HG02571 (cell line): ENCODE measurements around the gene MSANTD1.
A peak's percentile ranks its signal among the peaks of the same experiment; 100 is the strongest.

Experiments
- ATAC-seq: cut with Tn5 transposase; IDR thresholded peaks from one replicate; pipeline ENCODE4 v1.9.1; 2021; ENCODE audit warnings: mild to moderate bottlenecking, moderate library complexity; ENCODE audit not compliant: unreplicated experiment

Gene MSANTD1

DNA sequence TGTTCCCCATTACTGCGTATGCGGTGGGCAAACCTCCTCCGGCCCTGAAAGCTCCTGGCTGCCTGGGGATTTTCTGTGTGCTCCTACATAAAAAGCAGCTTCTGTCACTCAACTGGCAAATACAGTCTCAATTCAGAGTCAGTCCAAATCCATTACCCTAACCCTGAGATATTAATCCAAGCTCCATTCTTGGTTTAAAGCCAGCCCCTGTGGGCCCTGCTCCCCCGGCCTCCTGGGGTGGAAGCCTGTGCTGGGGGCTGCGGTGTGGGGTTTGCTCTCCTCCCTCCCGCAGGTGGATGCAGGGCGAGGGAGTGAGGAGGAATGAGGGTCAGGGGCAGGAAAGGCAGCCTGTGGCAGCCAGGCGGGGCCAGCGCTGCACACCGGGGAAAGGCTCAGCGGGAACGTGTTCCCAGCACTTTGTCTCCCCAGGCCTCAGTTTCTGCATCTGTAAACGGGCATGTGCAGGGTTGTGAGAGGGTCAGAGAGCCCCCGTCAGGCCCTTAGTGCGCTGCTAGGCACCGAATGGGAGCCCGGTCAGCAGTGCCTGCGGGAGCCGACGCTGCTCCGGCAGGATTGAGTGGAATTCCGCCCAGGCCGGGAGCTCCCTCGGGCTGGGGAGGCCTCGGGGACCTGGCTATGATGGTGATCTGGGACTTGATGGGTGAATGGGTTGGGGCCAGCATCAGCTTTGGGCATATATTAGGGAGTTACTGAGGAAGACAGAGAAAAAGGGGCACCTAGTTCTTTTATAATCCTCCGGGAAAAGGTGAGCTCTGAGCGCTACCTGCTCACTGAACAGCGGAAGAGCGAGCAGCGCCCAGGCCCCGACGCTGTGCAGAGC is 37.6 kb downstream of the MSANTD1 start:
- no peak for ATAC-seq

- ATAC-seq: no peak
These were observed 38.5 kb downstream of the MSANTD1 start for GRCh38 chr4:3287271-3287971.

DNA sequence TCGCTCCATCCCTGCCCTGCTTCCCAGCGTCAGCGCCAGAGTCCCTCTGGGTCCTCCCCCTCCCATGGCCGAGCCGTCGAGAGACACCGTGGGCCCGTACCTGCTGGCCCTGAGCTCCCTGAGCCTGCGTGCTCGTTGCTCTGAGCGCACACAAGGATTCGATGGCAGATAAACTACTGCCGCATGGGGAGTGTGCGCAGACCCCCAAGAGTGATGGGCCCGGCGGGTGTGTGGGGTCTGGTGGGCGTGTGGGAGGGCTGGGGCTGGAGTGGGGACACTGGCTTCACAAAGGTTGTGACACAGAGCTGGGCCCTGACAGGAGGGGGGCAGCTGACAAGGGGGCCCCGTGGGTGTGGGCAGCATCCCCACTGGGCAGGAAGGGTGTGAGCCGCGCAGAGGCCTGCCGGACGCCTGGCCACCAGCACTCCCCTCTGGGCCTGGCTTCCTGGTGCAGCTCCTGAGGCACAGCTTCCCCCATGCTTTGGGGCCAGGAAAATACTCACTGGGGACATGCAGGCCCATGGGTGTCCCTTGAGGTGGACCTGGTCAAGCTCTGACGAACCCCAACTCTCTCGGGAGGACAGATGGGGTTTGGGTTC is 39.1 kb downstream of the MSANTD1 start:
- ATAC-seq: no peak

DNA sequence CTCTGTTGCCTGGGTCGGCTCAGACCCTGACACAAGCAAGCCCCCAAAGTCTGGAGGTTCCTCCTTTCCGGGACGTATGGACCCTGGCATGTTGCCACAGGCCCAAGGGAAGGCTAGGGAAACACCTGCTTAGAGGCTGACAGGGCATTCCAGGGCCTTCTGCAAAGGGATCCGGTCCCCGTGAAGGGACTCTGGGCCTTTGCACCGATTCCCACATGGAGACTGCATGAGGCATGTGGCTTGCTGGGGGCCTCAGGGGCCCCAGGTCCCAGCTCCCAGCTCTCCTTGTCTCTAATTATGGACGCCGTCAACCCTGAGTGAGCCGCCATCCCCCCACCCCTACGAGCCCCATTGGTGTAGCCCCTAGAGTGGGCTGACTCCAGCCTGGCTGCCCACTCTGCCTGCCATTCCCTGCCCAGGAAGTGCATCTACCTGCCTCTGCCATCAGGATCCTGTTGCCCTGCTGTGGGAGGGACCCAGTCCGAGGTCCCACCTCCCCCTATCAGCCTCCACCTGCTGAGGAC is 39.7 kb downstream of the MSANTD1 start:
- no peak for ATAC-seq

- ATAC-seq: no peak
These were observed 41.5 kb downstream of the MSANTD1 start for GRCh38 chr4:3290476-3290875.

GRCh38 chr4:3290889-3291321 is 41.9 kb downstream of the MSANTD1 start:
- no peak for ATAC-seq

- ATAC-seq: no peak
These were observed 42.5 kb downstream of the MSANTD1 start for GRCh38 chr4:3291411-3291968.

DNA sequence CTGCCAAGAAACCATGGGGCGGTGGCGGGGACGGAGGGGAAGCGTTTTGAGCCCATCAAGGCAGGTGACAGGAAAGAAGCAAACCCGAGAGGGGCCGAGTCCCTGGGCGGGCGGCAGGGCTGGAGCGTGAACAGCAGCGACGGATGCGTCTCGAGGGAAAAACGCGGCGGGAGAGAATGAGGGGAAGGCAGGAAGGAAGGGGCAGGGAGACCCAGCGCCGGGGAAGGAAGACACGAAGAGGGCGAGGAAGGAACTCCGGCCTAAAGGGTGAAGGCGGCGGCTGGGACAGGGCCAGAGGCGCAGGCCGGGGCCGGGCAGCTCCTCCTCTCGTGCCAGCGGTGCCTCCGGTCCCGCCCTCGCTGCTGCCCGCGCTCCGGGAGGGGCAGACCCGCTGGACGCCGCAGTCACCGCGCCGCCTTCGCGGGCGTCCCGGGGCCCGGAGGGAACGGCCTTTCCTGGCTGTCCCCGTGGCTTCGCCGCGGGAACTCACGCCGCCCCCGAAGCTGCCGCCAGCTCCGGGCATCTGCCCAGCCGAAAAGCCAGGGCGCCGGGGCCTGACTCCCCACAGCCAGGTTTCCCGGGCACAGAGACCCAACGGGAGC is 43.1 kb downstream of the MSANTD1 start:
- ATAC-seq: peak; percentile 19

GRCh38 chr4:3292571-3293400 is 43.8 kb downstream of the MSANTD1 start, which contains the start of gene RGS12:
Gene RGS12, plus strand, starts transcription at chr4:3293021. Its CDS starts 23,150 bp downstream, at chr4:3316171.
- peak; percentile 59 for ATAC-seq

DNA sequence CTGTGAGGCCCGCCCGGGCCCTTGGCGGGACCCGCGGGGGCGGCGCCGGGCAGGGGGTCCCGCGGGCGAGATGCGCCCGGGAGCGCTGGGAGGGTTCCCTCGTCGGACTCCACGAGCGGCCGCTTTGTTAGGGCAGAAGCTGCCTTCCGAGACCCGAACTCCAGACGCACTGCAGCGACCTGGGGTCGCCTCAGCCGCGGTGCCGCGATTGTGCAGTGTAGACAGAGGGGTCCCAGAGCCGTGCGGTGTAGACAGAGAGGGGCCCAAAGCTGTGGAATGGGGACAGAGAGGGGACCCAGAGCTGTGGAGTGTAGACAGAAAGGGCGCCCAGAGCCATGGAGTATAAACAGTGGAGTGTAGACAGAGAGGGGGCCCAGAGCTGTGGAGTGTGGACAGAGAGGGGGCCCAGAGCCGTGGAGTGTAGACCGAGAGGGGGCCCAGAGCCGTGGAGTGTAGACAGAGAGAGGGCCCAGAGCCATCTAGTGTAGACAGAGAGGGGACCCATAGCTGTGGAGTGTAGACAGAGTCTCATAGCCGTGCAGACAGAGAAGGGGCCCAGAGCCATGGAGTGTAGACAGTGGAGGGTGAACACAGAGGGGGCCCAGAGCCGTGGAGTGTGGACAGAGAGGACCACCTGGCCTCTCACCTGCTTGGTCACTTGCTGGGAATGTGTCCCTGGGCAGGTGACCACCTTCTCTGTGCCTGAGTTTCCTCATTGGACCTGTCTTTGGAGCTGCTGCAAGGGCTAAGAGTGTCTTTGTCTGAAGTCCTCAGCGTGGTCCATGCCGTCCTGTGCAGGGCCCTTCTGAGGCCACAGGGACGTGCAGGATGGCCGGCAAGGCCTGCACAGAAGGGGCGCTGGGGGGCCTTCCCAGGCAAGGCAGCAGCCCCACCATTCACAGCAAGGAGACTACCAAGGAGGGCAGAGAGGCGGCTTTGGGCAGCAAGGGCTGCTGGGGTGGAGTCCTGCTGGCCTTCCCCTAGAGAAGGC is 44.7 kb downstream of the MSANTD1 start:
- no peak for ATAC-seq

DNA sequence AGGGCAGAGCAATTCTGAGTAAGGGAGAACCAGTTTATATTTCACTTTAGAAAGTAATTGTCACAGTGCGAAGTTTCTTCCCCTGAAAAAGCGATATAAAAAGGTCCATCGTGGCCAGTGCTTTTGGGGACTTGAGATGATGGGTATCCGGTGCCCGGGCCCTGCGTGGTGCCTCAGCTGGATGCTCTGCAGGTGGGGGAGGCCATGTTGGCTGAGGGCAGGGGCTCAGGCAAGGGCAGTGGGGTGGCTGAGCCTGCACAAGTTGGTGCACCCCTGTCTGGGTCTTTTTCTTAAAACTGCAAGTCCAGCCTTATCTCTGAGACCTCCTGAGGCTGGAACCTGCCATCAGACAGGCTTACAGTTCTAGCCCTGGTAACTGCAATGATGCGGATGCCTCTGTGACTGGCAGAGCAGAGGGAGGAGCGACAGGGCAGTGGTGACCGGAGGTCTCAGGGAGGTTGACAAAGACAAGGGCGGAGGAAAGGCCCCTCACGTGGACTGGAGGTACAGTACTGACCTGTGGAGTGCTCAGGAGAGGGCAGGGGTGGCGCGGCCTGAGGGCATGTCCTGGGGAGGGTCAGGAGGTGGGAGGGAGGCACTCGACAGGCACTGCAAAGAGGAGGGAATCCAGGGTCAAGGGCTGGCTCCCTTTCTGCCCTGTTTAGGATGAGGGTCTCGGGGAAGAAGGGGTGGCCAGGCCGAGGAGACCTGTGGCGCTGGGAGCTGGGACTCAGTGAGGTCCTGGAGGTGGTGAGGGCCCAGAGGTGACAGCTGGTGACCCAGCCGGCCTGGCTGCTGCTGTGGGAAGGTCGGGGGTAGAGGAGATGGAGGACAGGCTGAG is 45.7 kb downstream of the MSANTD1 start:
- no peak for ATAC-seq

- ATAC-seq: no peak
These were observed 47.1 kb downstream of the MSANTD1 start for GRCh38 chr4:3295837-3296624.

GRCh38 chr4:3296651-3297050 is 47.7 kb downstream of the MSANTD1 start:
- ATAC-seq: no peak

- no peak for ATAC-seq
These were observed 48.3 kb downstream of the MSANTD1 start for GRCh38 chr4:3297066-3297859.

DNA sequence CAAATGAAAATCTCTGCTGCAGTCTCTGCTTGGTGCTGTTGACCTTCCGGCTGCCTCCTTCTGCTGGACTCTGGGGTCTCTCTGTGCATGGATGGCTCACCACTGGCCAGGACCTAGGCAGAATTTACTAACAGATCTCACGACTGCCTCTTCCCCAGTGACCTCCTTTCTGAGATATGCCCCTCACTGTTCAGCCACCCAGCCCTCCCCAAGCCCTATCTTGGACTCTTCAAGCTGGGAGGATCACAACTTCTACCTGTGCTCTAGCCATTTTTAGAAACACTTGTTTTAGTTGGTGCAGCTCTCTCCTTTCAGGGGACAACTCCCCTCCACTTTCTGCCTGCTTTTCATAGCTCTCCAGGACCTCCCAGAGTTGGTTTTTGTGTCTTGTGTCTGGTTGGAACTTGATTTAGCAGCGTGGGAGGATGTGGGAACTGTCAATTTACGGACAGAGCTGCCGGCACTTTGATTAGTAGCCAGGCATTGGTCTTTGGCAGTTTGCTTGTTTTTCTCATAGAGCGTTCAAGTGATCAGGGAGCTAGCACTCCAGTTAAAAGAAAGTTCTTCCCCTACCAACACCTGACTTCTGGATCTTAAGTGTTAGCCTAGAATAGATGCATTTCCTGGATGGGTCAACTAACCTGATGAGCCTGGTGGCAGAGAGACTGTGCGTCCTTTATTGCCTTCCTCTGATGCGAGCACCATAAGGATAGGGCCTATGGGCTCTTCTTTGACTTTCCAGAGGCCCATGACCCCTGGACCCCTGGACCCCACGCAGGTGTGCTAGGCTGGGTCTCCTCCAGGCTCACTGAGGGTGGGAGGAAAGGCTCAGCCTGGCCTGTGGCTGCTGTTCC is 50.4 kb downstream of the MSANTD1 start:
- no peak for ATAC-seq
